ENCODE measurements around the gene TRIM44.
"Not testable (repeated sequence)": the region's sequence is repeated elsewhere in the genome, so short reads cannot be mapped to it uniquely, and the experiment has no call there.

Gene TRIM44

GRCh38 chr11:35721651-35722282 lies 59.2 kb downstream of the TRIM44 start:
- DNase-seq = no peak

GRCh38 chr11:35722641-35723040 lies 60.1 kb downstream of the TRIM44 start:
- no peak for DNase-seq

- no peak for DNase-seq
Observed at GRCh38 chr11:35723493-35723892, 60.9 kb downstream of the TRIM44 start.

DNA sequence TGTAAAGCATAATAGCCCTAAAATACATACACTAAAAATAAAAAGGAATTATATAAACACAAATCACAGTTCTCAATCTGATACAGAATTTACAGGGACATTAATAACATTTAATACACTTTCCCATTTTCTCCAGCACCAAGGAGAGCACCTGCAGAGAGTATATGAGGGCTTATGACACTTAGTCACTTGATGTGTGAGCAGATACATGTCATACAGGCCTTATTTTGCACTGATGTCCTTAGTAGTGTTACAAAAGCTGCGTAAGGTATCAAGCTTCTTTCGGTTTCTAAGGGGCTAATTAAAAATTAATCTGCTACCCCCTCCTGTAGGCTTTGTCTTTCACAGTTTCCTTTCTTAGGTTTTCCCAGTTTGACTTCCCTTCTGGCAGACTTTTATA lies 61.3 kb downstream of the TRIM44 start:
- no peak for DNase-seq

- no peak for DNase-seq
Observed at GRCh38 chr11:35725885-35726284, 63.3 kb downstream of the TRIM44 start.

- DNase-seq = no peak
Observed at GRCh38 chr11:35727140-35727539, 64.6 kb downstream of the TRIM44 start.

- DNase-seq = no peak
Observed at GRCh38 chr11:35730254-35730653, 67.7 kb downstream of the TRIM44 start.

- peak; percentile 68 for DNase-seq
Observed at GRCh38 chr11:35734669-35735410, 72.3 kb downstream of the TRIM44 start.

DNA sequence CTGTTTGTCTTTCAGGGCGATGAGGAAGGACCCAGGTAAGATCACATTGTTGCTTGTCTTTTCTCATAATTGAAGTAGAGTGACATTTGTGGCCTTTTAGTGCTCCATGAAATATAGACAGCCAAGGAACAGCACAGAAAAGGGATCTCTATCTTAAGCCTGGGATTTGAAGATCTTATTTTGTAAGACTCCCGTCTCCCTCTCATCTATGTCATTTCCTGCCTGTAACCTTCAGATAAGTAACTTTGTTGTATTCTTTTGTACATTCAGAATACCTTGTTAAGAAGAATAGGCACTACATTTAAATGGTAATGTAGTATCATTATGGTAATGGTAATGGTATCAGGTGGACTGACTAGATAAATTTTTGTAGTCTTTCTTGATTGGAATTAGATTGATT lies 72.8 kb downstream of the TRIM44 start:
- peak; percentile 68 for DNase-seq

- no peak for DNase-seq
Observed at GRCh38 chr11:35735903-35736302, 73.3 kb downstream of the TRIM44 start.

DNA sequence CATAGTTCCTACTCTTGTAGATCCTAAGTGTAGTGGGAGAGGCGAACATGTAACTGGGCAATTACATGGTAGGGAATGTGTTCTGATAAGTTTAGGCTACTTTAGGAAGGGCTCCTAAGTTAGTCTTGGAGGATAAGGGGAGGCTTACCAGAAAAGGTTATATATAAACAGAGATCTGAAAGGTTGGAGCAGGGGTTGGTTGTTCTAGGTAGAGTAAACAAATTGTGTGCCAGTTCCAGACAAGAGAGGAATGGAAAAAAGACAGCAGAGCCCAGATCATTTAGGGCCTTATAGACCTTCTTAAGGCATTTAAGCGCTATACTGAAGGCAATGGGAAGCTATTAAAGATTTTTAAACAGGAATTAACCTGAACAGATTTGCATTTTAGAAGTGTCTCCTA lies 74.4 kb downstream of the TRIM44 start:
- no peak for DNase-seq

GRCh38 chr11:35740061-35740799 lies 77.7 kb downstream of the TRIM44 start:
- peak; percentile 87 for DNase-seq

DNA sequence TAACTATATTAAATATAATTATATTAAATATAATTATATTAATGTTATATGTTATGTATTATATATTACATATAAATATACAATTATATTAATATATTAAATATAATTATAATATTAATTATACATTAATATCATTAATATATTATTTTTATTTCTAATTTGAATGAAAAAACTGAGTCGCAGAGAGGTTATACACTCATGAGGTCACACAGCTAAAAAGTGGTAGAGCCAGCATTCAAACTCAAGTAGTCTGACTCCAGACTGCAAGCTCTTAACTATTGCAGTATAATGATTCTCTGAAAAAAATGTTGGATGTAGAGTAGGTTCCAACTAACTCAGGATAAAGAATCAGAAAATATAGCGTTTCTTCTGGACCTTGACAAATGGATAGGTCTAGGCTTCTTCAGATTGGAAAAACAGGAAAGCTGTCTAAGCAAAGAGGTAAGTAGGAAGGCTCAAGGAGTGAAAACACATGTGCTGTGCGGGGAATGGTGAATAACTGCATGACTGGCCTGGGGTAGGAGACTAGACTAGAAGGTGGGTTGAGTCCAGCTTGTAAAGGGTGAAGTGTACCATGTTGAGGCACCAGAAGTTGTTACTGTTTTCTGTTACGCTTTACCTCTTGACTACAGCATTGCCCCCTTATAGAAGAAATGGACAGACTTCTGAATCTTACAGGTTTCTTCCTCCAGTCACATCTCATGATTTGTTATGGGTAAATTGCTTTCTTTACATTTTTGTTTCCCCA lies 80.3 kb downstream of the TRIM44 start:
- DNase-seq = peak; percentile 17

GRCh38 chr11:35746356-35747153 lies 84.0 kb downstream of the TRIM44 start:
- no peak for DNase-seq

DNA sequence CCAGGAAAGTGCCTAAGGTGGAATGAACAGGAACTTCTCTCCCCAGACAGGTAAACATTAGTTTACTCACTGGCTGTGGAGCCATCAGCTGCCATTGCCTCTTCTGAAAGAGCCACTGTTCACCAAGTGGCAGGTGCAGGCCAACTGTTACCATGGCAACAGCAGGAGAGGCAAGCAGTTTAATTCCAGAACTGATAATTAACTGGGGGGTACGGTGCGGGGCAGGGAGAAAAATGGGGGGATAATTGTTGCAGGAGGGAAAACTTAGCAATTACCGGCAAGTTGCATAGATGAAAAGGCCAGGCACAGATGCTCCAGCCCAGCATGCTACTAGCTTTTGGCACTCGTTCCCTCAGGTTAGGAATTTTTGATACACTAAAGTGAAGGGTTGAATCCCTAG lies 85.1 kb downstream of the TRIM44 start:
- peak; percentile 97 for DNase-seq

DNA sequence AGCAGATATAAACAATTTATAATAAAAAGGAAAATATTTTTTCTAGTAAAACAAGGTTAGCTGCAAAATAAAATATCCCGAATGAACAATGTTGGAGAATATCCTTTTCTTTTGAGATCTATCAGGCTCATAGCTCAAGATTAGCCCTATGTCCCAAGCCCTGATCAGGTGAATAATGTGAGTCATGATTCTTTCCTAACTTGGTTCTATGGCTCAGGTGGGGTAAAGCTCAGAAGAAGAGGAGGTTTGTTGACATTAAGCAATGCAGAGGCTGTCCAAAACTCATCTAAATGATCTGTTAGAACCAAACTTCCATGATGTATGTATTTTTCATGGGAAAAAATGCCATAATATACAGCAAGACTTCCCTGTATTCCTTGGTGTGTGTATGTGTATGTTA lies 86.1 kb downstream of the TRIM44 start:
- no peak for DNase-seq

GRCh38 chr11:35750315-35750714 lies 87.7 kb downstream of the TRIM44 start:
- DNase-seq = no peak

- DNase-seq = no peak
Observed at GRCh38 chr11:35750981-35751663, 88.5 kb downstream of the TRIM44 start.

GRCh38 chr11:35751664-35752061 lies 89.1 kb downstream of the TRIM44 start:
- DNase-seq = no peak

- no peak for DNase-seq
Observed at GRCh38 chr11:35752115-35752514, 89.5 kb downstream of the TRIM44 start.

GRCh38 chr11:35753573-35753972 lies 91.0 kb downstream of the TRIM44 start:
- DNase-seq = not testable (repeated sequence)

DNA sequence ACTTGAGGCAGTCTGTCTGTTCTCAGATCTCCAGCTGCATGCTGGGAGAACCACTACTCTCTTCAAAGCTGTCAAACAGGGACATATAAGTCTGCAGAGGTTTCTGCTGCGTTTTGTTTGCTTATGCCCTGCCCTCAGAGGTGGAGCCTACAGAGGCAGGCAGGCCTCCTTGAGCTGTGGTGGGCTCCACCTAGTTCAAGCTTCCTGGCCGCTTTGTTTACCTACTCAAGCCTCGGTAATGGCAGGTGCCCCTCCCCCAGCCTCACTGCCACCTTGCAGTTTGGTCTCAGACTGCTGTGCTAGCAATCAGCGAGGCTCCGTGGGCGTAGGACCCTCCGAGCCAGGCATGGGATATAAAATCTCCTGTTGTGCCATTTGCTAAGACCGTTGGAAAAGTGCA lies 97.4 kb downstream of the TRIM44 start:
- not testable (repeated sequence) for DNase-seq

Measured in NCI-H2227 treated with DMSO at 0.1 percent for 48 hours (cell line).